Transverse colon (tissue), 4 donors: ENCODE data around the gene PGS1. TPM values are rescaled to one million over a fixed set of nuclear protein-coding genes. Genes with fewer than 3 reads are reported as not detected.

Source experiments
- DNase-seq: peaks from one replicate; pipeline ENCODE4 v3.0.0-alpha.2; 2019
- H3K27ac ChIP-seq, 4 donors: fragments of 200-600 bp; sonication (generic); 2 replicates each; pipeline ENCODE4 v1.5.1; 2016 to 2018; ENCODE audit warnings: inconsistent platforms in 4 of 4
- H3K27me3 ChIP-seq: fragments of 200-600 bp; sonication (generic); 2 replicates; pipeline ENCODE4 v1.5.1; 2017; ENCODE audit warnings: inconsistent platforms
- H3K36me3 ChIP-seq, 4 donors: fragments of 200-600 bp; sonication (generic); 2 replicates each; pipeline ENCODE4 v1.5.1; 2017 to 2019; ENCODE audit warnings: inconsistent platforms in 4 of 4
- H3K4me1 ChIP-seq, 4 donors: fragments of 200-600 bp; sonication (generic); 2 replicates each; pipeline ENCODE4 v1.5.1; 2017 to 2020; ENCODE audit warnings: inconsistent platforms in 4 of 4
- H3K4me3 ChIP-seq, 4 donors: fragments of 200-600 bp; sonication (generic); 1 replicate in 1 of 4; 2 replicates in 3 of 4; pipeline versions ENCODE4 v1.5.1 to v1.6.1; 2017 to 2019; ENCODE audit warnings: inconsistent platforms in 4 of 4
- H3K9me3 ChIP-seq, 2 donors: fragments of 200-600 bp; sonication (generic); 2 replicates each; pipeline ENCODE4 v1.5.1; 2017 to 2019; ENCODE audit warnings: inconsistent platforms in 2 of 2
- CTCF ChIP-seq, 5 experiments: fragments of 200-600 bp in 3 of 5; fragments of 450-650 bp in 2 of 5; sonication (generic) in 3 of 5; IDR thresholded peaks; 1 replicate in 2 of 5; 2 replicates in 3 of 5; pipeline ENCODE4 v1.5.1; 2016 to 2017; ENCODE audit warnings: antibody characterized with exemption in 5 of 5, inconsistent platforms in 3 of 5, mild to moderate bottlenecking in 2 of 5, moderate library complexity in 1 of 5
- EP300 ChIP-seq: sonication (generic); formaldehyde crosslinking; IDR thresholded peaks from one replicate; pipeline ENCODE4 v1.6.1; 2017; ENCODE audit warnings: antibody characterized with exemption, low read depth
- POLR2A ChIP-seq: fragments of 450-650 bp; IDR thresholded peaks from one replicate; pipeline ENCODE4 v1.6.1; 2016; ENCODE audit warnings: antibody characterized with exemption, mild to moderate bottlenecking, moderate library complexity
- POLR2AphosphoS5 ChIP-seq, 3 donors: sonication (generic); formaldehyde crosslinking; IDR thresholded peaks; one replicate each; pipeline ENCODE4 v1.6.1; 2016; ENCODE audit warnings: antibody characterized with exemption in 3 of 3
- WGBS, 2 donors: methylation state at CpG; one replicate each; pipeline ENCODE4 v1.1.5; 2018; ENCODE audit warnings: low coverage in 1 of 2; 5-methylcytosine and 5-hydroxymethylcytosine counted together
- in situ Hi-C, 4 donors: fragments of 200-750 bp; cut with MboI; loops; one replicate each; pipeline versions ENCODE4 v1.15.0 to v1.15.1; 2017; ENCODE audit warnings: low sequenced_read_pairs in 3 of 4, low pct_ligation_motif_present in 1 of 4, low pct_unique_long_range_greater_than_20kb in 1 of 4
- intact Hi-C: fragments of 100-400 bp; cut with DNase I; formaldehyde crosslinking; loops from one replicate; pipeline ENCODE4 v1.15.1; 2023; ENCODE audit warnings: low total_unique reads
- total RNA-seq, 4 donors: library from RNA; depleted of rRNA; stranded (reverse); fragments of >200 nt; gene quantifications; one replicate each; pipeline ENCODE4 v1.1.0, GENCODE V29; 2016

The PGS1 gene
- total RNA-seq, 4 donors from 2014 or later: 32.1 to 77.6 (median 60.1) TPM

GRCh38 chr17:78384479-78385175 is 6.2 kb downstream of the PGS1 start:
- Histone ChIP-seq H3K27me3 (no peaks in the 10 kb centered on the region), H3K4me3 (no peak overlapping the region), H3K36me3 (no peaks in the 10 kb centered on the region), H3K27ac (peak overlapping the region; percentile 68 to 91 (median 79)), H3K9me3 (no peaks in the 10 kb centered on the region), H3K4me1 (peaks cover 33 to 92% (median 65%) of the 10 kb centered on the region in 4 donors)
- intact Hi-C loops (no loop called here), in situ Hi-C loops (no loop called here)
- 83 to 87% methylated on average over 8 to 23 of the region's 23 CpGs for WGBS, 2 donors
- no peak for DNase-seq
- TF ChIP-seq CTCF (IDR thresholded peaks at IDR 0.05) (no peak), POLR2A (no peak), EP300 (no peak), POLR2AphosphoS5 (IDR thresholded peaks at IDR 0.05) (no peak)

DNA sequence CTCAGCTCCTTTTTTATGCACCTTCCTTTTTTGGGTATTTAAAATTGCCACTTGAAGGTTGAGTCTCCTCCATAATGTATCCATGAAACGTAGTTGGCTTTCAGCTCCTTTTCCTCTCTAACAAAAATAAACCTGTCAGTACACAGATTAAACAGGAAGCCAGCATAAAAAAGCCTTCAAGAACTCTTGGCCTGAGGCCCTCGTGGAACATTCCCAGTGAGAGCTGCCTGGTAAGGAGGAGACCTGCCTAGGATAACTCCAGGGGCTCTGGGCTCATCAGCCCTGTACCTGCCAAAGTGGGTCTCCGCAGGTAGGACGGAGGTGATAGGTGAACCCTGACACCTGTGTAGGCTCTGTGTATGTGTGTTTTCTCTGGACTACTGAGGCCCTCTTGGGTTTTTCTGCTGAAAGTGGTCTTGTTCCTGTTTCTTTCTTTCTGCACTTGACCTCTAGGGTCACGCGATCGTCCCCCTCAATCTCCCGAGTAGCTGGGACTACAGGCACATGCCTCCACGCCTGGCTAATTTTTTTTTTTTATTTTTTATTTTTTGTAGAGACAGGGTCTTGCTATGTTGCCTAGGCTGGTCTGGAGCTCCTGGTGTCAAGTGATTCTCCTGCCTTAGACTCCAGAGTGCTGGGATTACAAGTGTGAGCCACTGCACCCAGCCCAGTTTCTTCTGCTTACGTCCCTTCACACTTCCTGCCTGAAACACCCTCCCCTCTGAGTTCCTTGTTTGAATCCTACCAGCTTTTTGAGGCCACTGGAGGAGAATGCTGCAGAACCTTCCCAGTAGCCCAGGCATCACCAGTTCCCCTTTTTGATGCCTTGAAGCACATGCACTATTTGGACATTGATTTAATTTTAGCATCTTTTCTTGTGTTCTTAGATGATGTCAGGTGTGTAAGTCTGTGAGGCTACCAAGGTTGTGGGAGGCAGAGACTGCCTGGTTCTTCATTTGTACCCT is 9.8 kb downstream of the PGS1 start:
- 46 to 67% methylated on average over 1 to 10 of the region's 10 CpGs for WGBS, 2 donors
- Histone ChIP-seq H3K27me3 (no peaks in the 10 kb centered on the region), H3K36me3 (no peaks in the 10 kb centered on the region), H3K4me3 (no peak overlapping the region), H3K27ac (peak overlapping the region; percentile 68 to 91 (median 79)), H3K4me1 (peaks cover 20 to 74% (median 40%) of the 10 kb centered on the region in 4 donors), H3K9me3 (no peaks in the 10 kb centered on the region)
- intact Hi-C loops: no loop called here
- peak; percentile 37 for DNase-seq
- no peak for TF ChIP-seq POLR2A
- no peak for TF ChIP-seq POLR2AphosphoS5 (IDR thresholded peaks at IDR 0.05)
- no peak for TF ChIP-seq CTCF (IDR thresholded peaks at IDR 0.05)
- no peak for TF ChIP-seq EP300
- in situ Hi-C loops: no loop called here

DNA sequence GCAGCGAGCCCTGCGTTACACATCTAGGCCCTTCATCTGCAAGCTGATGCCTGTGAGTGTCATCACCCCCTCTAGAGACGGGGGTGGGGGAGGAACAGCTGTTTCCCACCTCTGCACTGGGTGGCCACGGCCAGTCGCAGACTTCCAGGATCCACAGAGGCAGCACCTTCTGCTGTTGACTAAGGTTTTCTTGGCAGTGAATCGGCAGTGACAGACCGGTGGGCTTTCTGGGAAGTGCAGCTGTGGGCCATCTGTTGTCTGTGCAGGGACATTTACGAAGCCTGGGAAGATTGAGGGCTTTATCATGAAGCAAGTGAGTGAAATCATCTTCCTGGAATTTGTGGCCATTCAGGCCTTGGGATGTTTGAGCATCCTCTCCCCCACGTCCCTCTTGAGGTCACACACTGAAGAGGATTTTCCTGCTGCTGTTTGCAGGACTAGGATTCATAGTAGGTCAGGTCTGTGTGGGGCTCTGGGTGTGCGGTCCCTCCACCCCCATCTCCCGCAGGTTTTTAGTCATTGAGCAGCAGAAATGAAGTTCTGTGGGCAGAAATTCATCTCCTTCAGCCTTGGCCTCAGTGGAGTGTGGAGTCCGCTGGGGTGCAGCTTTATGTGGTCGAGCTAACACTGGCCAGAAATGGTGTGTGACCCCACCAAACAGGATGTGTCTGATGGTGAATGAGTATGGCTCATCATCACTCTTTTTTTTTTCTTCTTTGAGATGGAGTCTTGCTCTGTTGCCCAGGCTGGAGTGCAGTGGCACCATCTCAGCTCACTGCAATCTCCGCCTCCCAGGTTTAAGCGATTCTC is 12.0 kb downstream of the PGS1 start:
- Histone ChIP-seq H3K36me3 (peaks cover 0 to 4% (median 0%) of the 10 kb centered on the region in 4 donors), H3K9me3 (no peaks in the 10 kb centered on the region)
- DNase-seq: no peak

More for the DNA sequence above, 12.0 kb downstream of the PGS1 start:
- Histone ChIP-seq H3K4me1 (peaks cover 20 to 52% (median 26%) of the 10 kb centered on the region in 4 donors), H3K27ac (peak overlapping the region; percentile 43 to 91 (median 79)), H3K4me3 (no peak overlapping the region), H3K27me3 (no peaks in the 10 kb centered on the region)
- in situ Hi-C loops (no loop called here), intact Hi-C loops (no loop called here)
- TF ChIP-seq POLR2AphosphoS5 (IDR thresholded peaks at IDR 0.05) (peak in 2 of 3 donors; percentile 46 to 68), EP300 (no peak), CTCF (IDR thresholded peaks at IDR 0.05) (no peak)
- 61 to 100% methylated on average over 2 to 15 of the region's 15 CpGs for WGBS, 2 donors
